HepG2 (cell line): Measurements from ENCODE around the gene FHIT. TPM values are rescaled to one million over a fixed set of nuclear protein-coding genes. Genes with fewer than 3 reads are reported as not detected.

Experiments used
- ATAC-seq: fragments of 200-7000 bp; cut with Tn5 transposase; 3 replicates; pipeline ENCODE4 v1.9.1; 2020; ENCODE audit warnings: mild to moderate bottlenecking, moderate library complexity
- BruUV-seq: library from RNA; stranded (reverse); fragments of 400-500 nt; replicated peaks from 2 replicates; lab custom pipeline; 2021; lab: Mats Ljungman, UMichigan
- CTCF ChIA-PET: fragments of 300-600 bp; formaldehyde crosslinking; extraction: SDS; loops from one replicate; lab custom pipeline; 2021; ENCODE audit warnings: low total read pairs, inconsistent platforms, low intra/inter-chr PET ratio; lab: Yijun Ruan, JAX
- POLR2A ChIA-PET: fragments of 350-600 bp; sonication (Branson Sonifier 250); formaldehyde crosslinking; loops from one replicate; lab custom pipeline; 2020; ENCODE audit warnings: antibody characterized with exemption, inconsistent platforms; lab: Yijun Ruan, JAX
- DNase-seq: peaks from one replicate; pipeline ENCODE4 v3.0.0-alpha.2; 2015; ENCODE audit warnings: low spot score
- FAIRE-seq: peaks from 3 replicates; lab custom pipeline; 2011; peaks lifted over from hg19 to GRCh38; lab: Jason Lieb, UNC
- H2AFZ ChIP-seq: one replicate; pipeline ENCODE4 v1.6.1; 2011; ENCODE audit warnings: low read length, inconsistent platforms
- H3K27ac ChIP-seq: fragments of 300-600 bp; 3 replicates; pipeline ENCODE4 v1.8.0; 2011; ENCODE audit warnings: mixed run types, mild to moderate bottlenecking, mixed read lengths, low read length, inconsistent platforms; ENCODE audit not compliant: insufficient read depth; ENCODE audit errors: extremely low read length
- H3K27me3 ChIP-seq, 2 experiments: fragments of 200-600 bp in 1 of 2; 2 replicates in 1 of 2; 3 replicates in 1 of 2; pipeline versions ENCODE4 v1.6.0 to v1.8.0; 2011; ENCODE audit warnings: low read length in 2 of 2, mild to moderate bottlenecking in 2 of 2, moderate library complexity in 2 of 2, inconsistent platforms in 1 of 2; ENCODE audit not compliant: insufficient read depth in 2 of 2, control insufficient read depth in 1 of 2
- H3K36me3 ChIP-seq, 2 experiments: fragments of 200-600 bp in 1 of 2; replicated peaks in 1 of 2; 2 replicates in 1 of 2; 3 replicates in 1 of 2; pipeline versions ENCODE4 v1.5.1 to v1.8.0; 2011; ENCODE audit warnings: low read length in 2 of 2, inconsistent platforms in 1 of 2; ENCODE audit not compliant: insufficient read depth in 2 of 2, control insufficient read depth in 1 of 2
- H3K4me1 ChIP-seq: 2 replicates; pipeline ENCODE4 v1.5.1; 2012; ENCODE audit warnings: low read length, inconsistent platforms; ENCODE audit not compliant: insufficient read depth
- H3K4me2 ChIP-seq: 2 replicates; pipeline ENCODE4 v1.6.0; 2011; ENCODE audit warnings: low read depth, low read length, inconsistent platforms
- H3K4me3 ChIP-seq, 3 experiments: fragments of 200-600 bp in 1 of 3; sonication (generic), shearing (Covaris generic) in 1 of 3; replicated peaks in 1 of 3; 2 replicates each; pipeline ENCODE4 v1.5.1; 2011 to 2016; ENCODE audit warnings: low read length in 3 of 3, inconsistent platforms in 2 of 3, low read depth in 2 of 3, mild to moderate bottlenecking in 2 of 3, control low read depth in 1 of 3, mixed read lengths in 1 of 3; ENCODE audit not compliant: insufficient read depth in 1 of 3
- H3K79me2 ChIP-seq: one replicate; pipeline ENCODE4 v1.6.1; 2011; ENCODE audit warnings: low read length, inconsistent platforms; ENCODE audit not compliant: insufficient read depth
- H3K9ac ChIP-seq: 2 replicates; pipeline ENCODE4 v1.6.0; 2011; ENCODE audit warnings: mild to moderate bottlenecking, low read depth, low read length, inconsistent platforms; ENCODE audit not compliant: insufficient read depth
- H3K9me3 ChIP-seq: 2 replicates; pipeline ENCODE4 v1.5.1; 2012; ENCODE audit warnings: mild to moderate bottlenecking, low read length
- H4K20me1 ChIP-seq: 2 replicates; pipeline ENCODE4 v1.6.0; 2011; ENCODE audit warnings: inconsistent platforms, mild to moderate bottlenecking, low read length, moderate library complexity; ENCODE audit not compliant: insufficient read depth
- AGO1 ChIP-seq: fragments of 200-400 bp; formaldehyde crosslinking; IDR thresholded peaks from 2 replicates; pipeline ENCODE4 v1.6.1; 2017; ENCODE audit warnings: mild to moderate bottlenecking, low read depth, low read length, moderate library complexity; ENCODE audit not compliant: poor library complexity, severe bottlenecking
- ATF7-NPFF ChIP-seq: sonication (generic); formaldehyde crosslinking; IDR thresholded peaks from 2 replicates; pipeline ENCODE4 v1.8.1; 2023; ENCODE audit warnings: mild to moderate bottlenecking, low read depth, missing genetic modification reagents, moderate library complexity
- CCDC6 ChIP-seq: sonication (generic); formaldehyde crosslinking; IDR thresholded peaks from 2 replicates; pipeline ENCODE4 v1.8.1; 2022; ENCODE audit warnings: mild to moderate bottlenecking, missing genetic modification reagents, moderate library complexity
- FLYWCH1 ChIP-seq: sonication (generic); formaldehyde crosslinking; IDR thresholded peaks from 2 replicates; pipeline ENCODE4 v1.8.1; 2023; ENCODE audit warnings: mild to moderate bottlenecking, missing genetic modification reagents
- FOXA1 ChIP-seq, 2 experiments: fragments of 450-650 bp in 1 of 2; sonication (generic) in 1 of 2; formaldehyde crosslinking in 1 of 2; IDR thresholded peaks; 2 replicates each; pipeline versions ENCODE4 v1.4.0 to v1.6.1; 2016 to 2020; ENCODE audit warnings: missing genetic modification reagents in 1 of 2
- FOXP1 ChIP-seq, 2 experiments: fragments of 450-650 bp in 1 of 2; IDR thresholded peaks; 2 replicates each; pipeline ENCODE4 v1.6.1; 2017 to 2018; ENCODE audit warnings: antibody characterized with exemption in 1 of 2
- HDAC2 ChIP-seq: sonication (generic); formaldehyde crosslinking; IDR thresholded peaks from 2 replicates; pipeline ENCODE4 v1.4.0; 2020; ENCODE audit warnings: missing genetic modification reagents
- ISL2 ChIP-seq: sonication (generic); formaldehyde crosslinking; IDR thresholded peaks from 2 replicates; pipeline ENCODE4 v1.5.0; 2020; ENCODE audit warnings: missing genetic modification reagents
- MAFG ChIP-seq: sonication (generic); formaldehyde crosslinking; IDR thresholded peaks from 2 replicates; pipeline ENCODE4 v1.5.1; 2020; ENCODE audit warnings: mild to moderate bottlenecking, missing genetic modification reagents
- RARG ChIP-seq: sonication (generic); formaldehyde crosslinking; IDR thresholded peaks from 2 replicates; pipeline ENCODE4 v1.4.0; 2020; ENCODE audit warnings: low read depth, mild to moderate bottlenecking, missing genetic modification reagents
- RFXANK ChIP-seq: IDR thresholded peaks from 2 replicates; pipeline ENCODE4 v1.6.1; 2016
- SATB2 ChIP-seq: sonication (generic); formaldehyde crosslinking; IDR thresholded peaks from 2 replicates; pipeline ENCODE4 v1.5.0; 2020; ENCODE audit warnings: missing genetic modification reagents
- WGBS: methylation state at CpG from one replicate; pipeline ENCODE4 v1.1.6; 2017; ENCODE audit warnings: low lambda C conversion rate; 5-methylcytosine and 5-hydroxymethylcytosine counted together
- in situ Hi-C: cut with HindIII; loops from 2 replicates; pipeline ENCODE4 v1.10.0; 2017; ENCODE audit warnings: low pct_unique_long_range_greater_than_20kb; ENCODE audit not compliant: extremely low pct_ligation_motif_present
- intact Hi-C: fragments of 100-400 bp; cut with micrococcal nuclease; formaldehyde crosslinking; loops from one replicate; pipeline ENCODE4 v1.10.0; 2022; ENCODE audit not compliant: unreplicated experiment
- polyA plus RNA-seq, 8 experiments: library from polyadenylated mRNA; depleted of rRNA in 3 of 8; stranded (reverse) in 7 of 8; unstranded in 1 of 8; fragments of >200 nt; fragmentation: Illumina TruSeq in 4 of 8; extraction: Trizol in 4 of 8; gene quantifications; 2 replicates each; pipeline versions ENCODE4 v1.2.1 to v1.2.3, GENCODE V29; 2011 to 2016; ENCODE audit warnings: low read depth in 4 of 8, missing spikeins in 1 of 8, mixed read lengths in 1 of 8; ENCODE audit not compliant: insufficient read depth in 1 of 8
- total RNA-seq, 5 experiments: library from RNA; depleted of rRNA; stranded (reverse); fragments of >200 nt; fragmentation: Illumina TruSeq; extraction: Trizol; gene quantifications; 2 replicates each; pipeline ENCODE4 v1.2.3, GENCODE V29; 2016; ENCODE audit warnings: low read depth in 1 of 5
- TF ChIP-seq, protein P1 (sequence below): fragments of 450-650 bp; IDR thresholded peaks from 2 replicates; pipeline ENCODE4 v1.6.1; 2017; ENCODE audit warnings: mild to moderate bottlenecking

Gene FHIT
- total and polyA plus RNA-seq, 2 of the 13 experiments (the other 11 are each of a cell fraction or from before 2014, with no cell fraction given) = 4.0 to 4.6 TPM

DNA sequence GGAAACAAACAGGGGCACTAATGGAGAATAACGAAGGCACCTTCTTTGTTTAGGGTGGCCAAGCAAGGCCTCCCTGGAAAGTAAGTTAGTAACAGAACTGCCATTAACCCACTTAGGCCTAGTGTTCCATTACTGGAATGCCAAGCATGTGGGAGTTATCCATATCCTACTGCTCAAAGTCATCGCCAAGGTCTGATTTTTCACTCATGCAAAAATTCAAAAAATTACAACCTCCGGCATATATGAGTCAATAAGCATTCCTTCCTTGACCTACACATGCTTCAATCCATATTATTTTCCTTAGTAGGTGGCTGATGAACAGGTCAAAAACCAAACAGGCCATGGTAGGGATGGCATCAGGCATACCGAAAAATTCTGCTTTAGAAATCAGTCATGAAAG lies 1097.2 kb downstream of the FHIT start:
- H3K4me1 ChIP-seq = no peaks in the 10 kb centered on the region
- no peak overlapping the region for H3K27ac ChIP-seq
- no peak for TF ChIP-seq CCDC6 (CRISPR knock-in tag)
- no peak for TF ChIP-seq FOXA1 (IDR thresholded peaks at IDR 0.05)
- TF ChIP-seq FOXA1 (CRISPR knock-in tag; IDR thresholded peaks at IDR 0.05) = no peak
- TF ChIP-seq SATB2 (CRISPR knock-in tag) = no peak
- no peak for TF ChIP-seq RFXANK
- TF ChIP-seq MAFG (CRISPR knock-in tag) = no peak
- TF ChIP-seq RARG = no peak
- no peak for TF ChIP-seq ATF7-NPFF
- TF ChIP-seq FOXP1 (IDR thresholded peaks at IDR 0.05) = no peak
- no peak for TF ChIP-seq FOXP1 (CRISPR knock-in tag; IDR thresholded peaks at IDR 0.05)
- TF ChIP-seq, protein P1, sequence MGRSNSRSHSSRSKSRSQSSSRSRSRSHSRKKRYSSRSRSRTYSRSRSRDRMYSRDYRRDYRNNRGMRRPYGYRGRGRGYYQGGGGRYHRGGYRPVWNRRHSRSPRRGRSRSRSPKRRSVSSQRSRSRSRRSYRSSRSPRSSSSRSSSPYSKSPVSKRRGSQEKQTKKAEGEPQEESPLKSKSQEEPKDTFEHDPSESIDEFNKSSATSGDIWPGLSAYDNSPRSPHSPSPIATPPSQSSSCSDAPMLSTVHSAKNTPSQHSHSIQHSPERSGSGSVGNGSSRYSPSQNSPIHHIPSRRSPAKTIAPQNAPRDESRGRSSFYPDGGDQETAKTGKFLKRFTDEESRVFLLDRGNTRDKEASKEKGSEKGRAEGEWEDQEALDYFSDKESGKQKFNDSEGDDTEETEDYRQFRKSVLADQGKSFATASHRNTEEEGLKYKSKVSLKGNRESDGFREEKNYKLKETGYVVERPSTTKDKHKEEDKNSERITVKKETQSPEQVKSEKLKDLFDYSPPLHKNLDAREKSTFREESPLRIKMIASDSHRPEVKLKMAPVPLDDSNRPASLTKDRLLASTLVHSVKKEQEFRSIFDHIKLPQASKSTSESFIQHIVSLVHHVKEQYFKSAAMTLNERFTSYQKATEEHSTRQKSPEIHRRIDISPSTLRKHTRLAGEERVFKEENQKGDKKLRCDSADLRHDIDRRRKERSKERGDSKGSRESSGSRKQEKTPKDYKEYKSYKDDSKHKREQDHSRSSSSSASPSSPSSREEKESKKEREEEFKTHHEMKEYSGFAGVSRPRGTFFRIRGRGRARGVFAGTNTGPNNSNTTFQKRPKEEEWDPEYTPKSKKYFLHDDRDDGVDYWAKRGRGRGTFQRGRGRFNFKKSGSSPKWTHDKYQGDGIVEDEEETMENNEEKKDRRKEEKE = no peak
- TF ChIP-seq AGO1 = no peak
- no peak for TF ChIP-seq FLYWCH1
- TF ChIP-seq ISL2 (CRISPR knock-in tag) = no peak
- no peak for TF ChIP-seq HDAC2 (CRISPR knock-in tag)
- intact Hi-C loops = no loop called here
- no peaks in the 10 kb centered on the region for H3K36me3 ChIP-seq
- no peak overlapping the region for H2AFZ ChIP-seq
- WGBS = 55% methylated on average over 4 of the region's 4 CpGs
- no TSS peak for BruUV-seq
- in situ Hi-C loops = no loop called here
- CTCF ChIA-PET = no interaction called here
- ATAC-seq (no peak), FAIRE-seq (no peak), DNase-seq (no peak)
- no peak overlapping the region for H3K4me3 ChIP-seq
- no peak overlapping the region for H3K9ac ChIP-seq
- H4K20me1 ChIP-seq = no peaks in the 10 kb centered on the region
- H3K9me3 ChIP-seq = no peaks in the 10 kb centered on the region
- POLR2A ChIA-PET = no interaction called here
- H3K4me2 ChIP-seq = no peak overlapping the region
- H3K79me2 ChIP-seq = no peaks in the 10 kb centered on the region
- no peaks in the 10 kb centered on the region for H3K27me3 ChIP-seq
